ENCODE measurements around the gene ANO10. TPM values are rescaled to one million over a fixed set of nuclear protein-coding genes. Genes with fewer than 3 reads are reported as not detected.
A peak's percentile ranks its signal among the peaks of the same experiment; 100 is the strongest.
"Not testable (repeated sequence)": the region's sequence is repeated elsewhere in the genome, so short reads cannot be mapped to it uniquely, and the experiment has no call there.

The ANO10 gene
- total RNA-seq: 51.1 and 57.3 TPM in 2 replicates

- TF ChIP-seq, protein P1, sequence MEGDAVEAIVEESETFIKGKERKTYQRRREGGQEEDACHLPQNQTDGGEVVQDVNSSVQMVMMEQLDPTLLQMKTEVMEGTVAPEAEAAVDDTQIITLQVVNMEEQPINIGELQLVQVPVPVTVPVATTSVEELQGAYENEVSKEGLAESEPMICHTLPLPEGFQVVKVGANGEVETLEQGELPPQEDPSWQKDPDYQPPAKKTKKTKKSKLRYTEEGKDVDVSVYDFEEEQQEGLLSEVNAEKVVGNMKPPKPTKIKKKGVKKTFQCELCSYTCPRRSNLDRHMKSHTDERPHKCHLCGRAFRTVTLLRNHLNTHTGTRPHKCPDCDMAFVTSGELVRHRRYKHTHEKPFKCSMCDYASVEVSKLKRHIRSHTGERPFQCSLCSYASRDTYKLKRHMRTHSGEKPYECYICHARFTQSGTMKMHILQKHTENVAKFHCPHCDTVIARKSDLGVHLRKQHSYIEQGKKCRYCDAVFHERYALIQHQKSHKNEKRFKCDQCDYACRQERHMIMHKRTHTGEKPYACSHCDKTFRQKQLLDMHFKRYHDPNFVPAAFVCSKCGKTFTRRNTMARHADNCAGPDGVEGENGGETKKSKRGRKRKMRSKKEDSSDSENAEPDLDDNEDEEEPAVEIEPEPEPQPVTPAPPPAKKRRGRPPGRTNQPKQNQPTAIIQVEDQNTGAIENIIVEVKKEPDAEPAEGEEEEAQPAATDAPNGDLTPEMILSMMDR (IDR thresholded peaks at IDR 0.05; ENCODE audit: insufficient read depth, low read length, poor library complexity, severe bottlenecking): no peak
- Histone ChIP-seq H3K36me3 (ENCODE audit: control insufficient read depth, insufficient read depth, low read length) (no peaks in the 10 kb centered on the region), H3K27me3 (ENCODE audit: control insufficient read depth, insufficient read depth, low read length) (no peaks in the 10 kb centered on the region), H3K4me3 (ENCODE audit: low read depth, low read length) (peak within 1 kb of the TSS; percentile 96)
- peak; percentile 96 for DNase-seq (ENCODE audit: low read depth)
Measured at GRCh38 chr3:43621656-43622432, at the start of gene ANO10. TSS of gene ANO10 (minus strand) at chr3:43622011. CDS start at chr3:43605852, 16,159 bp downstream.

DNA sequence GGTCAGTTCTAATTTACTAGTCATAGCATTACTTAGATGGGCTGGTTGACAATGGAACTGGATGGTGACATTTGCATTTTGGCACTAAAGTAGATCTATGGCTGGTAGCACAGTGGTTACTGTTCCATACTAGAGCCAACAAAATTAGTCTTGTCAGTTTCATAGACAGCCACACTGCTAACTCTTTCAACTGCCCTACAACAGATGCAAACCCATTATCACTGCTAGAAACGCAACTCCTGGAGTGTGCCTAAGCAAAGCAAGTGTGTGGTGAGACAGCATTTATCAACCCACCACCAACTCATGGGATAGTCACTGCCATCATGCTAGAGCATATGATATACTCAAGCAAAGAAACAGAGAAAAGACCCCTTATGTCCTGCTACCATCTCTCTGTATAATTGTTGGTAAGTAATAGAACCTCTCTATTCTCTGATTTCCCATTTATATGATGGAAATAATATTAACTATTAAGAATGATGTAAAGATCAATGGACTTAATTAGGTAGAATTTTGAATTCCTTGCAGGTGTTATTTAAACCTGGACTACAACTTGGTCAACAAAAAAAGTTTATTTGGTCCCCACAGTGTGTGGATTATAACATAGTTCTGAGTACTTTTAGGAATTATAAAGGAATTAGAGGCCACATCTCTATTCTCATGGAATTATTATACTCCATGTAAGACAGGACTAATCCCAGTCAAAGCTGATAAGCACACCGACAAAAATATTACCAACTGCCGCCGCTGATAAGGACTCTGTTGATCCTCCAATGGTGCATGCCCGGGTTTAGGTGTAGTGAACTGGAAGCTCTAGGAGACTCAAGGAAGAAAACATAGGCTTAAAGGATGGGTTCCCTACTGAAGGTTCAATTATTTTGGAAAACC lies 49.1 kb upstream of the ANO10 start:
- DNase-seq (ENCODE audit: low read depth): no peak
- no peak overlapping the region for H3K4me3 ChIP-seq (ENCODE audit: low read depth, low read length)
- TF ChIP-seq, protein P1 (IDR thresholded peaks at IDR 0.05; ENCODE audit: insufficient read depth, low read length, poor library complexity, severe bottlenecking): no peak
- H3K36me3 ChIP-seq (ENCODE audit: control insufficient read depth, insufficient read depth, low read length): no peaks in the 10 kb centered on the region
- no peaks in the 10 kb centered on the region for H3K27me3 ChIP-seq (ENCODE audit: control insufficient read depth, insufficient read depth, low read length)

GRCh38 chr3:43665011-43665410 lies 43.2 kb upstream of the ANO10 start:
- not testable (repeated sequence) for H3K4me3 ChIP-seq (ENCODE audit: low read depth, low read length); H3K36me3 ChIP-seq (ENCODE audit: control insufficient read depth, insufficient read depth, low read length); DNase-seq (ENCODE audit: low read depth); H3K27me3 ChIP-seq (ENCODE audit: control insufficient read depth, insufficient read depth, low read length)

- not testable (repeated sequence) for DNase-seq (ENCODE audit: low read depth); H3K36me3 ChIP-seq (ENCODE audit: control insufficient read depth, insufficient read depth, low read length); H3K27me3 ChIP-seq (ENCODE audit: control insufficient read depth, insufficient read depth, low read length); H3K4me3 ChIP-seq (ENCODE audit: low read depth, low read length)
Measured at GRCh38 chr3:43661376-43661775, 39.6 kb upstream of the ANO10 start.

DNA sequence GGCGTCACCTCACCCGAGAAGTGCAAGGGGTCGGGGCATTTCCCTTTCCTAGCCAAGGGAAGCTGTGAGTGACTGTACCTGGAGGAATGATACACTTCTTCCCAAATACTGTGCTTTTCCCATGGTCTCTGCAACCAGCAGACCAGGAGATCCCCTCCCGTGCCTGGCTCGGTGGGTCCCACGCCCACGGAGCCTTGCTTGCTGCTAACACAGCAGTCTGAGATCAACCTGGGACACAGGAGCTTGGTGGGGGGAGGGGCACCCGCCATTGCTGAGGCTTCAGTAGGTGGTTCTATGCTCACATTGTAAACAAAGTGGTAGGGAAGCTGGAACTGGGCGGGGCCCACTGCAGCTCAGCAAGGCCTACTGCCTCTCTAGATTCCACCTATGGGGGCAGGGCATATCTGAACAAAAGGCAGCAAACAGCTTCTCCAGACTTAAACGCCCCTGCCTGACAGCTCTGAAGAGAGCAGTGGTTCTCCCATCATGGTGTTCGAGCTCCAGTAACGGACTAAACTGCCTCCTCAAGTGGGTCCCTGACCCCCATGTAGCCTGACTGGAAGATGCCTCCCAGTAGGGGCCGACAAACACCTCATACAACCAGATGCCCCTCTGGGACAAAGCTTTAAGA lies 37.6 kb upstream of the ANO10 start:
- DNase-seq (ENCODE audit: low read depth): no peak
- H3K4me3 ChIP-seq (ENCODE audit: low read depth, low read length): no peak overlapping the region
- TF ChIP-seq, protein P1 (IDR thresholded peaks at IDR 0.05; ENCODE audit: insufficient read depth, low read length, poor library complexity, severe bottlenecking): no peak
- H3K36me3 ChIP-seq (ENCODE audit: control insufficient read depth, insufficient read depth, low read length): no peaks in the 10 kb centered on the region
- H3K27me3 ChIP-seq (ENCODE audit: control insufficient read depth, insufficient read depth, low read length): no peaks in the 10 kb centered on the region

DNA sequence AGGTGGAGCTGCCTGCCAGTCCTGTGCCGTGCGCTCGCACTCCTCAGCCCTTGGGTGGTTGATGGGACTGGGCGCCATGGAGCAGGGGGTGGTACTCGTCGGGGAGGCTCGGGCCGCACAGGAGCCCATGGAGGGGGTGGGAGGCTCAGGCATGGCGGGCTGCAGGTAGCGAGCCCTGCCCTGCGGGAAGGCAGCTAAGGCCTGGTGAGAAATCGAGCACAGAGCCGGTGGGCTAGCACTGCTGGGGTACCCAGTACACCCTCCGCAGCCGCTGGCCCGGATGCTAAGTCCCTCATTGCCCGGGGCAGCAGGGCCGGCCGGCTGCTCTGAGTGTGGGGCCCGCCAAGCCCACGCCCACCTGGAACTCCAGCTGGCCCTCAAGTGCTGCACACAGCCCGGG lies 34.6 kb upstream of the ANO10 start:
- not testable (repeated sequence) for H3K4me3 ChIP-seq (ENCODE audit: low read depth, low read length); H3K27me3 ChIP-seq (ENCODE audit: control insufficient read depth, insufficient read depth, low read length); DNase-seq (ENCODE audit: low read depth); H3K36me3 ChIP-seq (ENCODE audit: control insufficient read depth, insufficient read depth, low read length)

- no peak overlapping the region for H3K4me3 ChIP-seq (ENCODE audit: low read depth, low read length)
- TF ChIP-seq, protein P1 (IDR thresholded peaks at IDR 0.05; ENCODE audit: insufficient read depth, low read length, poor library complexity, severe bottlenecking): no peak
Measured at GRCh38 chr3:43650345-43650744, 28.5 kb upstream of the ANO10 start.

More at GRCh38 chr3:43650345-43650744, 28.5 kb upstream of the ANO10 start:
- Histone ChIP-seq H3K36me3 (ENCODE audit: control insufficient read depth, insufficient read depth, low read length) (no peaks in the 10 kb centered on the region), H3K27me3 (ENCODE audit: control insufficient read depth, insufficient read depth, low read length) (no peaks in the 10 kb centered on the region)
- no peak for DNase-seq (ENCODE audit: low read depth)
